GM06990 (cell line): Measurements from ENCODE around the gene CHRM1.
"Not testable (repeated sequence)": the region's sequence is repeated elsewhere in the genome, so short reads cannot be mapped to it uniquely, and the experiment has no call there.

Source experiments
- DNase-seq: peaks from one replicate; pipeline ENCODE4 v3.0.0-alpha.2; 2011; ENCODE audit not compliant: insufficient read length; ENCODE audit errors: extremely low read depth
- H3K27me3 ChIP-seq: replicated peaks from 2 replicates; pipeline ENCODE4 v1.6.0; 2011; ENCODE audit warnings: low read length; ENCODE audit not compliant: control insufficient read depth, insufficient read depth
- H3K36me3 ChIP-seq: 2 replicates; pipeline ENCODE4 v1.5.1; 2011; ENCODE audit warnings: low read length; ENCODE audit not compliant: control insufficient read depth, insufficient read depth
- H3K4me3 ChIP-seq: replicated peaks from 2 replicates; pipeline ENCODE4 v1.5.1; 2011; ENCODE audit warnings: low read depth, mild to moderate bottlenecking, control low read depth, low read length
- CTCF ChIP-seq: IDR thresholded peaks from 2 replicates; pipeline ENCODE4 v1.5.1; 2011; ENCODE audit warnings: low read length, control low read depth, mild to moderate bottlenecking, inconsistent platforms; ENCODE audit not compliant: insufficient read depth, poor library complexity, severe bottlenecking

The CHRM1 gene

GRCh38 chr11:62865635-62866034, 55.5 kb downstream of the CHRM1 start:
- TF ChIP-seq CTCF, result no peak
- no peaks in the 10 kb centered on the region for H3K36me3 ChIP-seq
- no peaks in the 10 kb centered on the region for H3K27me3 ChIP-seq
- DNase-seq, result no peak
- no peak overlapping the region for H3K4me3 ChIP-seq

- Histone ChIP-seq H3K36me3 (no peaks in the 10 kb centered on the region), H3K27me3 (no peaks in the 10 kb centered on the region), H3K4me3 (no peak overlapping the region)
- no peak for DNase-seq
- no peak for TF ChIP-seq CTCF
Measured at GRCh38 chr11:62863687-62864335, 57.4 kb downstream of the CHRM1 start.

- not testable (repeated sequence) for H3K36me3 ChIP-seq, DNase-seq, H3K4me3 ChIP-seq, H3K27me3 ChIP-seq
Measured at GRCh38 chr11:62861564-62862192, 59.5 kb downstream of the CHRM1 start.

GRCh38 chr11:62860835-62861563, 60.2 kb downstream of the CHRM1 start:
- Histone ChIP-seq H3K36me3 (no peaks in the 10 kb centered on the region), H3K4me3 (no peak overlapping the region), H3K27me3 (no peaks in the 10 kb centered on the region)
- peak; percentile 41 for DNase-seq
- TF ChIP-seq CTCF, result no peak

- H3K27me3 ChIP-seq, H3K4me3 ChIP-seq, H3K36me3 ChIP-seq, DNase-seq: not testable (repeated sequence)
Measured at GRCh38 chr11:62859281-62859703, 61.9 kb downstream of the CHRM1 start.
